A549 (cell line): ENCODE measurements around the gene USP34. TPM values are rescaled to one million over a fixed set of nuclear protein-coding genes. Genes with fewer than 3 reads are reported as not detected.

Source experiments
- ATAC-seq, 2 experiments: fragments of 200-7000 bp in 1 of 2; fragments of >200 bp in 1 of 2; cut with Nextera tagmentation in 1 of 2; cut with Tn5 transposase in 1 of 2; 3 replicates each; pipeline versions ENCODE4 v1.8.0 to v1.9.1; 2018 to 2020; ENCODE audit warnings: mild to moderate bottlenecking in 1 of 2, moderate library complexity in 1 of 2
- CTCF ChIA-PET: fragments of 300-600 bp; sonication (Branson Sonifier 250); formaldehyde crosslinking; extraction: SDS; loops from one replicate; lab custom pipeline; 2021; ENCODE audit warnings: antibody characterized with exemption, inconsistent platforms; lab: Yijun Ruan, JAX
- POLR2A ChIA-PET: fragments of 350-600 bp; formaldehyde crosslinking; extraction: SDS; loops from one replicate; lab custom pipeline; 2021; ENCODE audit warnings: antibody characterized with exemption, inconsistent platforms; lab: Yijun Ruan, JAX
- DNase-seq, 2 experiments: peaks; one replicate each; pipeline versions ENCODE4 v3.0.0 to v3.0.0-alpha.2; 2011 to 2016; ENCODE audit warnings: low read depth in 1 of 2, low spot score in 1 of 2
- FAIRE-seq: peaks from 2 replicates; lab custom pipeline; 2011; peaks lifted over from hg19 to GRCh38; lab: Jason Lieb, UNC
- H3K27ac ChIP-seq, 2 experiments: fragments of >200 bp; sonication (Bioruptor Twin); formaldehyde crosslinking; 3 replicates each; pipeline ENCODE4 v1.5.1; 2016 to 2017
- H3K4me1 ChIP-seq: fragments of >200 bp; sonication (Bioruptor Twin); formaldehyde crosslinking; 3 replicates; pipeline ENCODE4 v1.6.1; 2016
- H3K4me2 ChIP-seq: fragments of >200 bp; sonication (Bioruptor Twin); formaldehyde crosslinking; 3 replicates; pipeline ENCODE4 v1.6.1; 2016
- H3K4me3 ChIP-seq: fragments of >200 bp; sonication (Bioruptor Twin); formaldehyde crosslinking; 3 replicates; pipeline ENCODE4 v1.5.1; 2016
- H3K9me3 ChIP-seq: fragments of >200 bp; sonication (Bioruptor Twin); formaldehyde crosslinking; 3 replicates; pipeline ENCODE4 v1.6.1; 2016
- CBX8 ChIP-seq: fragments of 200-600 bp; sonication (generic); IDR thresholded peaks from 2 replicates; pipeline ENCODE4 v1.6.1; 2016
- CEBPB ChIP-seq, 2 experiments: fragments of >200 bp in 1 of 2; sonication (Bioruptor Twin) in 1 of 2; formaldehyde crosslinking in 1 of 2; IDR thresholded peaks; 2 replicates each; pipeline ENCODE4 v1.6.1; 2012 to 2016
- FOSB ChIP-seq: fragments of 250-450 bp; sonication (Bioruptor Pico); IDR thresholded peaks from 2 replicates; pipeline ENCODE4 v1.5.0; 2020; ENCODE audit warnings: mild to moderate bottlenecking, moderate library complexity
- HEYL ChIP-seq: fragments of 250-450 bp; sonication (Bioruptor Pico); IDR thresholded peaks from 2 replicates; pipeline ENCODE4 v1.8.0; 2021; ENCODE audit warnings: mild to moderate bottlenecking, moderate library complexity
- HOXB5 ChIP-seq: fragments of 250-450 bp; sonication (Bioruptor Pico); IDR thresholded peaks from 2 replicates; pipeline ENCODE4 v1.5.0; 2020; ENCODE audit warnings: mild to moderate bottlenecking, moderate library complexity
- MAFK ChIP-seq: fragments of 450-650 bp; IDR thresholded peaks from 2 replicates; pipeline ENCODE4 v1.6.1; 2014; ENCODE audit not compliant: partially characterized antibody
- MAZ ChIP-seq: fragments of 150-350 bp; IDR thresholded peaks from 2 replicates; pipeline ENCODE4 v1.6.1; 2014; ENCODE audit warnings: antibody characterized with exemption, low read depth, low read length, borderline replicate concordance
- MYC ChIP-seq: IDR thresholded peaks from 2 replicates; pipeline ENCODE4 v1.6.1; 2012; ENCODE audit warnings: mild to moderate bottlenecking, inconsistent platforms, low read length, improper control_type of control experiment, borderline replicate concordance
- NPAS2 ChIP-seq: fragments of 250-450 bp; sonication (Bioruptor Pico); IDR thresholded peaks from 2 replicates; pipeline ENCODE4 v1.8.0; 2022; ENCODE audit warnings: mild to moderate bottlenecking, moderate library complexity, borderline replicate concordance
- NR3C1 ChIP-seq: fragments of >200 bp; sonication (Bioruptor Twin); formaldehyde crosslinking; IDR thresholded peaks from 3 replicates; pipeline ENCODE4 v1.6.1; 2017
- RCOR1 ChIP-seq: fragments of 150-350 bp; IDR thresholded peaks from 2 replicates; pipeline ENCODE4 v1.6.1; 2014; ENCODE audit warnings: antibody characterized with exemption, low read length, low read depth
- ZC3H11A ChIP-seq: fragments of 450-650 bp; IDR thresholded peaks from 2 replicates; pipeline ENCODE4 v1.6.1; 2014; ENCODE audit warnings: antibody characterized with exemption, mild to moderate bottlenecking
- ZFP36 ChIP-seq: fragments of 450-650 bp; IDR thresholded peaks from 2 replicates; pipeline ENCODE4 v1.6.1; 2014; ENCODE audit warnings: borderline replicate concordance; ENCODE audit not compliant: partially characterized antibody
- ZNF302 ChIP-seq: fragments of 250-450 bp; sonication (Bioruptor Pico); IDR thresholded peaks from 2 replicates; pipeline ENCODE4 v1.9.0; 2021; ENCODE audit warnings: inconsistent platforms, mild to moderate bottlenecking, moderate library complexity
- ZSCAN20 ChIP-seq: fragments of 250-450 bp; sonication (Bioruptor Pico); IDR thresholded peaks from 2 replicates; pipeline ENCODE4 v1.8.0; 2022; ENCODE audit warnings: mild to moderate bottlenecking, moderate library complexity
- WGBS: methylation state at CpG from one replicate; pipeline ENCODE4 v1.1.6; 2017; ENCODE audit errors: missing lambda C conversion rate; 5-methylcytosine and 5-hydroxymethylcytosine counted together
- polyA plus RNA-seq, 4 experiments: library from polyadenylated mRNA; depleted of rRNA in 3 of 4; stranded (reverse); fragments of >200 nt; fragmentation: RNase III in 1 of 4; extraction: RNeasy Plus Mini Kit Qiagen cat#74134 plus additional on column Dnase treatment in 1 of 4; gene quantifications; 2 replicates in 3 of 4; 3 replicates in 1 of 4; pipeline ENCODE4 v1.2.3, GENCODE V29; 2011 to 2017
- TF ChIP-seq, protein P1 (sequence below): IDR thresholded peaks from 2 replicates; pipeline ENCODE4 v1.6.1; 2012; ENCODE audit warnings: low read depth, borderline replicate concordance
- TF ChIP-seq, protein P2 (sequence below): fragments of 250-450 bp; sonication (Bioruptor Pico); IDR thresholded peaks from 2 replicates; pipeline ENCODE4 v1.5.0; 2021; ENCODE audit warnings: mild to moderate bottlenecking, moderate library complexity, borderline replicate concordance
- TF ChIP-seq, protein P3 (sequence below): fragments of >200 bp; sonication (Bioruptor Twin); formaldehyde crosslinking; IDR thresholded peaks from 3 replicates; pipeline ENCODE4 v1.5.1; 2016
- TF ChIP-seq, protein P4 (sequence below): fragments of 250-450 bp; sonication (Bioruptor Pico); IDR thresholded peaks from 2 replicates; pipeline ENCODE4 v1.5.0; 2020; ENCODE audit warnings: low read depth, mild to moderate bottlenecking, moderate library complexity

The USP34 gene
- polyA plus RNA-seq, 2 of the 4 experiments (the other 2 are of a cell fraction), result 47.7 to 132 TPM

DNA sequence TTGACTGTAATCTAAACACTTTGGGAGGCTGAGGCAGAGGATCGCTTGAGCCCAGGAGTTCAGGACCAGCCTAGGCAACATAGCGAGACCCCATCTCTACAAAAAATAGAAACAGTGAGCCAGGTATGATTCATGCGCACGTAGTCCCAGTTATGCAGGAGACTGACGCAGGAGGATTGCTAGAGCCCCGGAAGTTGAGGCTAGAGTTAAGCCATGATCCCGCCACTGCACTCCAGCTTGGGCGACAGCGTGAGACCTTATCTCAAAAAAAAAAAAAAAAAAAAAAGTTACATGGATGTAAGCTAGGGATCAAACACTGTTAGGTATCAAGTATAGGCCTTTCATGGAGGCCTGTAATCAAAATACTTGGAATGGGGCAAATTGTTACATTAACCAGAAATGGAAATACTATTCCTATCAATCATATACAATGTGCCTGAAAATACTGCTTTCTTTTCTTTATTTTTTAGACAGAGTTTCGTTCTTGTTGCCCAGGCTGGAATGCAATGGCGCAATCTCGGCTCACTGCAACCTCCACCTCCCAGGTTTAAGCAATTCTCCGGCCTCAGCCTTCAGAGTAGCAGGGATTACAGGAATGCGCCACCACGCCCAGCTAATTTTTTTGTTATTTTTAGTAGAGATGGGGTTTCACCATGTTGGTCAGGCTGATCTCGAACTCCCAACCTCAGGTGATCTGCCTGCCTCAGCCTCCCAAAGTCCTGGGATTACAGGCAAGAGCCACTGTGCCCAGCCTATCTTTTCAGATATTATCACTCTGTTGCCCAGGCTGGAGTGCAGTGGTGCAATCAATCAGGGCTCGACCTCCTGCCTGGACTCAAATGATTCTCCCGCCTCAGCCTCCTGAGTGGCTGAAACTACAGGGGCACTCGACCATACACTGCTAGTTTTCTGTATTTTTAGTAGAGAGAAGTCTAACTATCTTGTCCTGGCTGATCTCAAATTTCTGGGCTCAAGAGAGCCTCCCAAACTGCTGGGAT lies 40.1 kb upstream of the USP34 start:
- Histone ChIP-seq H3K4me3 (no peak overlapping the region), H3K4me2 (0 out of 3 replicates have a peak overlapping the region, but pooled peaks have one; percentile 2), H3K27ac (peak overlapping the region in 1 of 2 experiments; percentile 59; a peak in 3 of 6 replicates), H3K9me3 (no peaks in the 10 kb centered on the region), H3K4me1 (peaks cover 23% of the 10 kb centered on the region)
- FAIRE-seq, result no peak
- CTCF ChIA-PET, result interaction anchor here (2.0 kb wide), 1 partner anchor 123 kb away, joined by 5 read pairs; no protein-coding TSS in a partner anchor
- 88% methylated on average over 19 of the region's 19 CpGs for WGBS
- POLR2A ChIA-PET, result interaction anchor here (0.6 kb wide), 1 partner anchor 160 kb away, joined by 3 read pairs; no protein-coding TSS in a partner anchor
- no peak for DNase-seq
- TF ChIP-seq, protein P1, sequence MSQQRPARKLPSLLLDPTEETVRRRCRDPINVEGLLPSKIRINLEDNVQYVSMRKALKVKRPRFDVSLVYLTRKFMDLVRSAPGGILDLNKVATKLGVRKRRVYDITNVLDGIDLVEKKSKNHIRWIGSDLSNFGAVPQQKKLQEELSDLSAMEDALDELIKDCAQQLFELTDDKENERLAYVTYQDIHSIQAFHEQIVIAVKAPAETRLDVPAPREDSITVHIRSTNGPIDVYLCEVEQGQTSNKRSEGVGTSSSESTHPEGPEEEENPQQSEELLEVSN, result no peak
- TF ChIP-seq ZSCAN20 (CRISPR knock-in tag) (no peak), CBX8 (no peak), CEBPB (IDR thresholded peaks at IDR 0.05) (peak; percentile 54 to 81; a peak in 3 of 4 replicates), MAFK (no peak)
- TF ChIP-seq, all 56 proteins: peak for 1
- peak in 1 of 2 experiments; percentile 43; a peak in 3 of 6 replicates for ATAC-seq

DNA sequence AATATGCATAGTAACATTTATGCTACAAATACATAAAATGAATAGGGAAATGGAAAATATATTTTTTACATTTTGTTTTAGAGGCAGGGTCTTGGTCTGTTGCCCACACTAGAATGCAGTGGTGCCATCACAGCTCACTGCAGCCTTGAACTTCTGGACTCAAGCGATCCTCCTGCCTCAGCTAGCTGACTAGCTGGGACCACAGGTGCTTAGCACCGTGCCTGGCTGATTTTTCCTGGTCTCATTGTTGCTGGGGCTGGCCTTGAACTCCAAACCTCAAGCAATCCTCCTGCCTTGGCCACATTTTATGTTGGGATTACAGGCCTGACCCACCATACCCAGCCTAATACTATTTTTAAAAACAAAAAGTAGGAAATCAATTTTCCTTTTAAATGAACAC lies 34.1 kb upstream of the USP34 start:
- FAIRE-seq (no peak), DNase-seq (no peak), ATAC-seq (no peak)
- WGBS, result 93% methylated on average over 2 of the region's 2 CpGs
- Histone ChIP-seq H3K27ac (no peak overlapping the region), H3K9me3 (no peaks in the 10 kb centered on the region), H3K4me3 (no peak overlapping the region), H3K4me2 (no peak overlapping the region), H3K4me1 (no peaks in the 10 kb centered on the region)
- CTCF ChIA-PET, result no interaction called here
- POLR2A ChIA-PET, result no interaction called here
- TF ChIP-seq ZNF302 (CRISPR knock-in tag) (no peak), ZC3H11A (no peak), FOSB (CRISPR knock-in tag) (no peak), NPAS2 (CRISPR knock-in tag) (no peak), MAZ (no peak)
- TF ChIP-seq, protein P2, sequence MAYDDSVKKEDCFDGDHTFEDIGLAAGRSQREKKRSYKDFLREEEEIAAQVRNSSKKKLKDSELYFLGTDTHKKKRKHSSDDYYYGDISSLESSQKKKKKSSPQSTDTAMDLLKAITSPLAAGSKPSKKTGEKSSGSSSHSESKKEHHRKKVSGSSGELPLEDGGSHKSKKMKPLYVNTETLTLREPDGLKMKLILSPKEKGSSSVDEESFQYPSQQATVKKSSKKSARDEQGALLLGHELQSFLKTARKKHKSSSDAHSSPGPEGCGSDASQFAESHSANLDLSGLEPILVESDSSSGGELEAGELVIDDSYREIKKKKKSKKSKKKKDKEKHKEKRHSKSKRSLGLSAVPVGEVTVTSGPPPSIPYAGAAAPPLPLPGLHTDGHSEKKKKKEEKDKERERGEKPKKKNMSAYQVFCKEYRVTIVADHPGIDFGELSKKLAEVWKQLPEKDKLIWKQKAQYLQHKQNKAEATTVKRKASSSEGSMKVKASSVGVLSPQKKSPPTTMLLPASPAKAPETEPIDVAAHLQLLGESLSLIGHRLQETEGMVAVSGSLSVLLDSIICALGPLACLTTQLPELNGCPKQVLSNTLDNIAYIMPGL, result no peak
- TF ChIP-seq, protein P3, sequence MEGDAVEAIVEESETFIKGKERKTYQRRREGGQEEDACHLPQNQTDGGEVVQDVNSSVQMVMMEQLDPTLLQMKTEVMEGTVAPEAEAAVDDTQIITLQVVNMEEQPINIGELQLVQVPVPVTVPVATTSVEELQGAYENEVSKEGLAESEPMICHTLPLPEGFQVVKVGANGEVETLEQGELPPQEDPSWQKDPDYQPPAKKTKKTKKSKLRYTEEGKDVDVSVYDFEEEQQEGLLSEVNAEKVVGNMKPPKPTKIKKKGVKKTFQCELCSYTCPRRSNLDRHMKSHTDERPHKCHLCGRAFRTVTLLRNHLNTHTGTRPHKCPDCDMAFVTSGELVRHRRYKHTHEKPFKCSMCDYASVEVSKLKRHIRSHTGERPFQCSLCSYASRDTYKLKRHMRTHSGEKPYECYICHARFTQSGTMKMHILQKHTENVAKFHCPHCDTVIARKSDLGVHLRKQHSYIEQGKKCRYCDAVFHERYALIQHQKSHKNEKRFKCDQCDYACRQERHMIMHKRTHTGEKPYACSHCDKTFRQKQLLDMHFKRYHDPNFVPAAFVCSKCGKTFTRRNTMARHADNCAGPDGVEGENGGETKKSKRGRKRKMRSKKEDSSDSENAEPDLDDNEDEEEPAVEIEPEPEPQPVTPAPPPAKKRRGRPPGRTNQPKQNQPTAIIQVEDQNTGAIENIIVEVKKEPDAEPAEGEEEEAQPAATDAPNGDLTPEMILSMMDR, result no peak
- TF ChIP-seq, protein P4, sequence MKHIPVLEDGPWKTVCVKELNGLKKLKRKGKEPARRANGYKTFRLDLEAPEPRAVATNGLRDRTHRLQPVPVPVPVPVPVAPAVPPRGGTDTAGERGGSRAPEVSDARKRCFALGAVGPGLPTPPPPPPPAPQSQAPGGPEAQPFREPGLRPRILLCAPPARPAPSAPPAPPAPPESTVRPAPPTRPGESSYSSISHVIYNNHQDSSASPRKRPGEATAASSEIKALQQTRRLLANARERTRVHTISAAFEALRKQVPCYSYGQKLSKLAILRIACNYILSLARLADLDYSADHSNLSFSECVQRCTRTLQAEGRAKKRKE (CRISPR knock-in tag), result no peak
- TF ChIP-seq, all 56 proteins: peak for 0

DNA sequence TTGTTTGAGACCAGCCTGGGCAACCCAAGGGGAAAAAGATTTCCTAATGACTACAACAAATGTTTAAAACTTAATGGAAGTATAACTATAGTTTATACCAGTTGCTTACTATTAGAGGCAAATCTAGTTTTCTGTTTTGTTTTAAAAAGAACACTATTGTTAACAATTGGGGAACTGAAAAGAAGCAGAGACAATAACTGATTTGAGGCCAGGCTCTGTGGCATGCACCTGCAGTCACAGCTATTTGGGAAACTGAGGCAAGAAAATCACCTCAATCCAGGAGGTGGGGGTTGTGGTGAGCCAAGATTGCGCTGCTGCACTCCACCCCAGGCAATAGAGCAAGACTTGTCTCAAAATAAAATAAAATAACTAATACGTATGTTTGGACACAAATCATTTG lies 28.2 kb upstream of the USP34 start:
- Histone ChIP-seq H3K4me2 (no peak overlapping the region), H3K4me1 (peaks cover 4% of the 10 kb centered on the region; the same call in 1 of the 3 replicates), H3K27ac (no peak overlapping the region), H3K4me3 (no peak overlapping the region)
- 91% methylated on average over 2 of the region's 2 CpGs for WGBS
- POLR2A ChIA-PET, result no interaction called here
- TF ChIP-seq RCOR1 (no peak), HEYL (CRISPR knock-in tag) (no peak), ZFP36 (no peak), NR3C1 (no peak), MAFK (no peak), HOXB5 (CRISPR knock-in tag) (no peak), MYC (no peak)
- TF ChIP-seq, protein P4 (CRISPR knock-in tag), result no peak
- TF ChIP-seq, all 56 proteins: peak for 0
- H3K9me3 ChIP-seq, result no peaks in the 10 kb centered on the region
- CTCF ChIA-PET, result no interaction called here
- no peak for DNase-seq
- FAIRE-seq, result no peak
- ATAC-seq, result no peak
